ENCODE data around the gene POLR1D. TPM values are rescaled to one million over a fixed set of nuclear protein-coding genes. Genes with fewer than 3 reads are reported as not detected.
A peak's percentile ranks its signal among the peaks of the same experiment; 100 is the strongest.

Gene POLR1D
- polyA plus RNA-seq, 3 donors = 136 to 155 (median 148) TPM

DNA sequence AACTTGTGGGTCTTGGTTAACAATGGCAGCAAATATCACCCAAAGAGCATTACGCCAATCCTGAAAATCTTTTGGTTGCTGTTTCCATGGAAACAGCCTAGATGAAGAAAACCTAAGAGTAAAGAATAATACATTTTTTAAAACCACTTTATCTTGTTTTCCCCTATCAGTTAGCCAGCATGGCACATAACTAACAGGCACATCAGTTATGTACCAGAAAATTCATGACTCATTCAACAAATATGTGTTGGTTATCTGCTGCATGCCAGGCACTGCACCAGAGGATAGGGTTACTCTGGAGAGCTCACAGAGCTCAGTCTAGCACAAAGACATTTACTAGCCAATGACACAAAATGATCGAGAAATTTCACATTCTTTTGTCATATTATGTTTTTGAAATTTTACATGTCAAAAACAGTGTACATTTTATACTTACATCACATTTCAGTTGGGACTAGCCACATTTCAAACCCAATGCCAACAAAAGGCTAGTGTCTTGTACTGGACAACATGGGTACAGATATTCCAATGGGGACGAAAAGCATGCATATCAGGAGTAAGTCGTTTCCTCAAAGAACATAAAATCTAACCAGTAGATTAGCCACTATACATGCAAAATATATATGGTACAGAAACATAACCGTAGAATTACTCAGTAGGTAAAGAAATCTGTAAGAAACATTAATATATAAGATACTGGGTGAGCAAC is 21.7 kb upstream of the POLR1D start:
- DNase-seq (ENCODE audit: extremely low read depth in 1 of 11, low read depth in 9 of 11, low spot score in 4 of 11) = no peak

DNA sequence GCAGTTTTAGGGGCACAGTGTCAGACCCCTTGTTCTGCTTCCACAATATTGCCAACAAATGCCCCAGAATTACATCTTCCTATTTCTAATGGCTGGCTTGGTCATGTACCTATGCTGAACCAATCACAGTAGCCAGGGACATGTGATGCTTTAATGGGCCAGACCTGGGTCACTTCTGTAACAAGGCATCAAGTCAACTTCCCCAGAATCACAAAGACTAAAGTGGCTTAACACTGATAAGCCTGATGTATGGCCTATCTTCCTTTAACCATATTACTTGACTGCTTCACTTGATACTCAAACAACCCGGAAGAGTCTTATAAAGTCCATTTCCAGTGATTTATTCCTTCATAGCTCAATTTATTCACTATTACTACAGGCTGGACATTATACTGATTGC is 21.0 kb upstream of the POLR1D start:
- no peak for DNase-seq (ENCODE audit: extremely low read depth in 1 of 11, low read depth in 9 of 11, low spot score in 4 of 11)

DNA sequence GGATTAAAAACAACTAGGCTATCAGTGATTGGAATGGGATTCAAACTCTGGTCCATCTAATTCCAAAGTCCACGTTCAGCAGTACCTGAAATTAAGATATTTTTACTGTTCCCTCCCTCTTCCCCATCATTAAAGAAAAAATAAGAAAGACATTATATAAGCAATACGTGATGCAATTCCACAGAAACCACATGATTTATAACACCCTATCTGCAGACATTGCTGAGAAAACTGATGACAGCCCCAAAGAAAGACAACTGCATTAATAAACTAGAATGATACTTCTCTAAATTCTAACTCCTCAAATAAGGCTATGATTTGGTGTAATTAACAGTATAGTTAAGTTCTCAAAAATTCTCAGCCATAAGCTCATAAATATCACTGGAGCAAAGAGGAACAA is 20.5 kb upstream of the POLR1D start:
- DNase-seq (ENCODE audit: extremely low read depth in 1 of 11, low read depth in 9 of 11, low spot score in 4 of 11) = no peak

DNA sequence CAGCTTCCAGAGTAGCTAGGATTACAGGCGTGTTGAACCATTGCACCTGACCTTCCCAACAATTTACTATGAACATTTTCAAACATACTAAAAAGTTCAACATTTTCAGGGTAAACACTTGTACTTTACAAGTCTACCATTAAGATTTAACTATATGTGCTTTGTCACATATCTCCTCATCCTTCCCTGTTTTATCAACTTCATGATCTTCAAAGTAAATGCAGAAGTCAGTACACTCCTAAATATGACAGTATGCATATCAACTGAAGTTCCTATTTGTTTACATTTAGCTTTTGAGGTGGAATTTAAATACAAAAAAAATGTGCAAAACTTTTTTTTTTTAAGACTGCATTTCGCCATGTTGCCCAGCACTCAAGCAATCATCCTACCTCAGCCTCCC is 19.9 kb upstream of the POLR1D start:
- no peak for DNase-seq (ENCODE audit: extremely low read depth in 1 of 11, low read depth in 9 of 11, low spot score in 4 of 11)

DNA sequence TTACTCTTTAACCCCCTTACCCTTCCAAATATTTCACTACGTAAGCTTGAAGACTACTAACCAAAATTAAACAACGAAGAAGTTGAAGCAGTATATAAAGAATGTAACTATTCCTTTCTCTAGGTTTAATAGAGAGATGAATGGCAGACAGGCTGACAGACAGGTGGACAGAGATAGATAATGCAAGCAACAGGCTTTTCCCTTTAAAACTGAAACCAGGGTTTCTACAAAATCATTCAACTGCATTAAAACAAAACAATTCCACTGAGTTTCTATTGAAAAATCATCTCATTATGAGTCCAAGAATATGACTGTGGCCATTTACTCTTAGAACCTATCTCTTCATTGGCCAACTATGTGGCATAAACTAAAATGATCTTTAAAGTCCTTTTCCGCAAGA is 16.6 kb upstream of the POLR1D start:
- no peak for DNase-seq (ENCODE audit: extremely low read depth in 1 of 11, low read depth in 9 of 11, low spot score in 4 of 11)

DNA sequence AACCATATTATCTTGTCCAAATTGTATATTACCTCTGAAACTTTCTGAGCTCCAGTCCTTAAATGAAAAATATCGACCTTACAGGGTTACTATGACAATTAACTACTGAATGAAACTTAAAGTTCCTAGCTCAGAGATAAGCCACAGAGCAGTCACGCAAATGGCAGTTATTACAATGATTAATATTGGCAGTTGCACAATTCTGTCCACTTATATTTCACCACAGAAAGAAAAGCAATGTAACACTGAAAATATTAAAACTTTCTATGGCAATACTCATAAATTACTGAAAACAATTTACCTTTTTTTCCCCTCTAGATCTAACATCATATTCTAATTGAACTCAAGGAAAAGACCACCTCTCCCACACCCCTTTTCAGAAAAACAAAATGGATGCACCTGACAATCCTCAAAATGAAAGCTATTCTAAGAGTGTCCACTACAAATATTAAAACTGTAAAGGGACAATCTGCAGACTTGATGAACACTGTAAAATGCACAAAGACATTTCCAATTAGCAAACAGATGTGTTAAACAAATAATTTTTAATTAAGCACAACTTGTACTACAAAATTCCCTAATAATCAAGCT is 16.0 kb upstream of the POLR1D start:
- no peak for DNase-seq (ENCODE audit: extremely low read depth in 1 of 11, low read depth in 9 of 11, low spot score in 4 of 11)

DNA sequence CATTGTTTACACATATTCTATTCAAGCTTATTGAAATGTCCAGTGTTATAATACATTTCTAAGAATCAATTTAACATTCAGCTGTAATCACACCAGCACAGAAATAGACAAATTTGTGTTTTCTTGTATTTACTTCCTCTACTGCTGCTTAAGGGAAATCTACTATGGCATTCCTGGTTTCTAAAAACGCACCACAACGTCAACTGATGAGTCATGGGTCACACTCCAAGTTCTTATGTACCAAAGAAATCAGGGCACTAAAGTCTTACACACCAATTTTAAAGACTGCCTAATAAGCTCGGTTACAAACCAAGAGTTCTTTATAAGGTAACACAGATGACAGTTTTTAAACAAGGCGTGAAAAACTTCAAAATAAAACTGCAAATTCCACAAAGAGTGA is 14.6 kb upstream of the POLR1D start:
- peak in 1 of 11 donors; percentile 1 for DNase-seq (ENCODE audit: extremely low read depth in 1 of 11, low read depth in 9 of 11, low spot score in 4 of 11)

DNA sequence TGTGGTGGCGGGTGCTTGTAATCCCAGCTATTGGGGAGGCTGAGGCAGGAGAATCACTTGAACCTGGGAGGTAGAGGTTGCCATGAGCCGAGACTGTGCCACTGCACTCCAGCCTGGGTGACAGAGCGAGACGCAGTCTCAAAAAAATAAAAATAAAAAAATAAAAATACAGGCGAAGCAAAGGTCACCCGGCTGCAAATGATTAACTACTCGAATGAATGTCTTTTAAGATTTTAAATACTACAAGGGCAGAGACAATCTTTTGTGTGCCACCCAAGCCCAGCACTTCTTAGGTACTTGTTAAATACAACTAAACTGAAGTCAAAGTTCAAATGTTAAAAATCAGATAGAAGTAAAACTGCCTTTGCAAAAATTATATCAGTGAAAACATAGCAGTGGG is 8.1 kb upstream of the POLR1D start:
- DNase-seq (ENCODE audit: extremely low read depth in 1 of 11, low read depth in 9 of 11, low spot score in 4 of 11) = no peak

DNA sequence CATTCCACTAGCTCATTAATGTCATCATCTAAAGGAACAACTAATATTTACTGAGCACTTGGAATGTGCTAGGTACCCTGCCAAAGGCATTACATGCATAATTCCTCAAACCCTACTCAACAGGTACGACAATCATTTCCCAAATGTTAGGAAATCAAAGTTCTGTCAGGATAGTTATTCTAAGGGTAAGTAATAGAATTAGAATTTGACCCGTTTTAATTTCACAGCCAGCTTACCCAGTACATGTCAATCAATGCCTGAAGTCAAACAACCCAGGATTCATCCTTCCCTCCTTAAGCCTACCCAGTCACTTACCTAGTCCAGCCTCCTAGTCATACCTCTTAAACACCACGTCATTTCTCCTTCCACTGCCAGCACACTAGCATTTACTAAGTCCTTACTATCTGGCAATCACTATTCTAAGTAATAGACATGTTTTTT is 3.8 kb upstream of the POLR1D start:
- DNase-seq (ENCODE audit: extremely low read depth in 1 of 11, low read depth in 9 of 11, low spot score in 4 of 11) = no peak

DNA sequence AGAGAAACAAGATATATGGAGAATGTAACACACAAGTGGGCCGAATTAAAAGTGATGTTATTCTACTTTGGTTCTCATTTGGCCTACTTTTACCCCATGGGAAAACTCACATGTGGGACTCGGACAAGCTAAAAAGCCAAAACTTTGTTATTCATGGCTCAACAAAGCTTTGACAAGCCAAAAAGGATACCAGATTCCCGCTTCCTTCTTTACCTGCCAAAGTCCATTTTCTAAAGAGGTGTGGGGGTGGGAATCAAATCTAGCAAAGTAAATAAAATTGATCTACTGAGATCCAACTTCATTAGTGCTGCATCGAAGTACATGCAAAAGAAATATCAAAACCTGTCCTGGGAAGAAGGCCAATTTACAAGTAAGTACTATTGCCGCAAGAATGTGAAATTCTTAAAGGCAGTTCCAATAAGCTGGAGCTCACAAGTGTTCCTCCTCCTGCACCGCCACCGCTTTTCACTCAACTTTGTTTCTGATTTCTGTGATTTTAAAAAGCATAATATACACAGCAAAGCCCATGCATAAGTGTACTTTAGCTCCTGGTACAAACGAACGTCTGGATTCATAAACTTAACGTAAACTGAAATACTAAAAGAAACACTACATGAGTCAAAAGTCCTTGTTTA is 2.5 kb upstream of the POLR1D start:
- DNase-seq (ENCODE audit: extremely low read depth in 1 of 11, low read depth in 9 of 11, low spot score in 4 of 11) = peak in 1 of 11 donors; percentile 5

DNA sequence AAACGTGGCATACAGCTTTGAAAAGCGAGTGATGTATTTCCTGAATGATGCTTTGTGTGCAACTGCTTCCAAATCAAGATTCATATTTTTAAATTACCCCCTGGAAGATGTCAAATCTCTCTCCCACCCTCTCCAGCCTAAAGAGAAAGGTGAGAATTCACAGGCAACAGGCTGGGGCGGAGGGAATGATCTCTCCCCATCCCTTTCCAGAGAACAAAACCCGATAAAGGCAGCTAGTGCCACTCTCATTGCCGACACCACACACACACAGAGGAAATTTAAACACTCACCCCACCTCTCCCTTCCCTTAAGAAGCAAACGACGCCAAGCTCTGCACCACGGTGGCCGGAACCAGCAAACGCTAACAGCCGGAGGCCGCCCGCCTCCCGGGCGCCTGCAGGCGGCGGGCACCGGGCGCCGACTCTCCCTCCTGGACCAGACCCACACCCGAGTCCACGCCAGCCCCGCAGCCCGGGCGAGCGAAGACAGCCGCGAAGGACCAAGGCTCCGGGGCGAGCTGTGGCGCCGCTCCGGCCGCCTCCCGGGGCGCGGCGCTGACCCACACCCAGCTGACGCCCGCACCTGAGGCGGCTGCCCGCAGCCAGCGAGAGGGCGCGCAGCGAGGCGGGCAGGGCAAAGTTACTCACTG is 1.8 kb upstream of the POLR1D start:
- DNase-seq (ENCODE audit: extremely low read depth in 1 of 11, low read depth in 9 of 11, low spot score in 4 of 11) = peak in 4 of 11 donors; percentile 23 to 33 (median 28)

DNA sequence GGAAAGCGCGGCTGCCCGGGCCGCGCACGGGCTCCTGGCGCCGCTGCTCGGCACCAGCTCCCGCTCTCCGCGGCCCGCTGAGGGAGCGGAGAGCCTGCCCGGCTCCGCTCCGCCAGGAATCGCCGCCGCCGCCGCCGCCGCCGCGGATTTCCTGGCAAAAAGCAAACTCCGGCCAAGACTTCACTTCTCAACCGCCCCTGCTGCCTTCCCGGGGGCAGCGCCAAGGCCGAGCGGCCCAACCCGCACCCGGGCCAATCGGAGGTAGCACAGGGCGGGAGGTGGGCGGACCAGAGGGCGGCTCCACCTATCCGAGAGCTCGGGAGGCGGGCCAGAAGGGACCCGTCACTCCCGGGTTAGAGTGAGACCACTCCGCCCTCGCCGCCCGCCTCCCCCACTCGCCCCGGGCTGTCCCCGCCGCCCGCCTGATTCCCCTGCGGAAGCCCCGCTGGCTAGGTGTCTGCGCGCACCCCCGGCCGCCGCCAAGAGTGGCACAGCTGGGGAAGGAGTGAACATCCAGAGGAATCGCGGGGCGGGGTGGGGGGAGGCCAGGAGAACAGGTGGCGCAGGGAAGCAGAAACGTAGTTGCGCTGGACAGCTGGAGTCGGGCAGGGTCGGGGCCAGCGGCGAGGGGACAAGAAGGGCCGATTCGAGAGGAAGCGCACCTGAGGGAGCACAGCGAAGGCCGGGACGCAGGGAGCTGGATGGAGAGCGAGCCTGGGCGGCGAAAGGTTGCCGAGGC is 1.1 kb upstream of the POLR1D start, which contains the start of gene LNX2:
Gene LNX2, minus strand, starts transcription at position 153 of the 739 bp plus-strand sequence. CDS start 38,826 bp downstream, outside the sequence.
- DNase-seq (ENCODE audit: extremely low read depth in 1 of 11, low read depth in 9 of 11, low spot score in 4 of 11) = peak; percentile 86 to 97 (median 95)

DNA sequence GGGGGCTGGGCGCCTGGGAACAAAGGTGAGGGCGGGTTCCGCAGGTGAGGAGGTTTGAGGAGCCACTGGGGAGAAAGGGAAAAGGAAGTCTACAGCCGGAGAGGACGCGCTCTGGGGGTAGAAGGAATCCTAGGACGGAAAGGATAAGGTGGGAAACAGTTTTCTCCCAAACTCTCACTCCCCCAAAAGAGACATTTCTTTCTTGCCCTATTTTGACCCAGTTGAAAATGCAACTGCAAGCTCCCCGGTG is 651 bp upstream of the POLR1D start:
- peak in 5 of 11 donors; percentile 27 to 59 (median 42) for DNase-seq (ENCODE audit: extremely low read depth in 1 of 11, low read depth in 9 of 11, low spot score in 4 of 11)

DNA sequence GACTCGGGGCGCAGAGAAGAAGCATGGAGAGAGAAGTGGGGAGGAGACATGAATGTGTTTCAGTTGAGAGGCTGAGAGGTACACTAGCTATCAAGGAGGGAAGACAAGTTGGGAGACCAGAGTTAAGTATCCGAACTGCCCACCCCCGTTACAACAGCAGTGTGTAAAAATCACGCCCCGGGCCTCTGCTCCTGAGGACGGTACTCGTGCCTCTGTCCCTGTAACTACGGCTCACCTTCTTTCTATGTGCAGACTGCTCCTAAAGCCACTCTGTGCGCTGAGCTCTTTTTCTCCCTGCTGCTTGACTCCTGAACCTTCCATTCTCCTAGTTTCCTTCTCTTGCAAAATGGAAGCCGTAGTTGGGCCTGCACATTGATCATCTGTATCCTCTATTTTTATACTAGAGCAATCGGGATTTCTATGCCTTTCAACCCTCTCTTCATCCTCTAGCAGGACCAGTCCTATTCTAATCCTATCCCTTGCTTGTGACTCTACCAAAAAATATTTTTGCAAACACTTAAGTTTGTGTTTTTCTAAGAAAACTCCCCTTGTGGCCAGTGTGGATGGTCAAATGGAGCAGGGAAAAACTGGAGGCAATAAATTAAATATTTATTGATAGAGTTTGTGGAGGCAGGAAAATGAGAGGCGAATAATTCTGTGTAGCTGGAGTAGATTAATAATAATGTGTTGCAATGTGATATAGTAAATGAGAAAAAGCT is 569 bp downstream of the POLR1D start:
- peak in 3 of 11 donors; percentile 15 to 47 (median 22) for DNase-seq (ENCODE audit: extremely low read depth in 1 of 11, low read depth in 9 of 11, low spot score in 4 of 11)

DNA sequence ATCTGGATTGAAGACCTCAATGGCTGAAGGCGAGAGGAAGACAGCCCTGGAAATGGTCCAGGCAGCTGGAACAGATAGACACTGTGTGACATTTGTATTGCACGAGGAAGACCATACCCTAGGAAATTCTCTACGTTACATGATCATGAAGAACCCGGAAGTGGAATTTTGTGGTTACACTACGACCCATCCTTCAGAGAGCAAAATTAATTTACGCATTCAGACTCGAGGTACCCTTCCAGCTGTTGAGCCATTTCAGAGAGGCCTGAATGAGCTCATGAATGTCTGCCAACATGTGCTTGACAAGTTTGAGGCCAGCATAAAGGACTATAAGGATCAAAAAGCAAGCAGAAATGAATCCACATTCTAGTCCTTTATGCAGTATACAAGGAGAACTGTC is 1.2 kb downstream of the POLR1D start:
- DNase-seq (ENCODE audit: extremely low read depth in 1 of 11, low read depth in 9 of 11, low spot score in 4 of 11) = no peak

DNA sequence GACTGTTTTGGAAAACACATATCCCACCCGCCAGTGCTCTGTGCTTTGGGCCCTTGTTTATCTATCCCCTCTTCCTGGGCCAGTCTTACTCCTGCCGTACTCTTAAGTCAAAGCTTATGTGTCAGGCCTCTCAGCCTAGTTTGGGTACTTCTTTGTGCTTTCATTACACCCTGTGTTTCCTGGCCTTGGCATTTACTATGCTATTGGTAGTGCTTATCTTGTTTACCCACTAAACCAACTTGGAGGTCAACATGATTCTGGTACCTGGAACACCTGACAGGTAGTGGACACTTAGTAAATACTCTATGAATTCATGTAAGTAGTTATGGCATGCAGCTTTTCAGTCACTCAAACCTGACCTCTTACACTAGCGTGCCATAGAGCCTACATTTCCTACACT is 2.4 kb downstream of the POLR1D start:
- DNase-seq (ENCODE audit: extremely low read depth in 1 of 11, low read depth in 9 of 11, low spot score in 4 of 11) = no peak

DNA sequence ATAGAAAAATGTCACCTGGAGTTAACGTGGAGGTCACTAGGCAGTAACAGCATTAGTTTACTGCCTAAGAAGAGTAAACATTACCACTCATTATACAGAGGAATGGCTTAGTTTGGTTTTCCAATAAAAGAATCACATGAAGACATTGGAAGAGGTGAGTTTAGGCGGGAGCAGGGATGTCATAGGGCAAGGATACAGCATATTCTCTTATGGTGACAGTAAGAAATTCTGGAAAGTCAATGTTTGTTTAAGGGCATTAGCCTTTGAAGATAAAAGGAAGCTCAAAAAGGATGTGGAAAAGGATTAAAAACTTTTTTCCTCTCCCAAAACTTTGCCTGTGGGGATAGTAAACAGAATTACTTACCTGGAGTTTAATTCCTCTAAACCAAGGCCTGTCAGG is 4.1 kb downstream of the POLR1D start:
- no peak for DNase-seq (ENCODE audit: extremely low read depth in 1 of 11, low read depth in 9 of 11, low spot score in 4 of 11)

DNA sequence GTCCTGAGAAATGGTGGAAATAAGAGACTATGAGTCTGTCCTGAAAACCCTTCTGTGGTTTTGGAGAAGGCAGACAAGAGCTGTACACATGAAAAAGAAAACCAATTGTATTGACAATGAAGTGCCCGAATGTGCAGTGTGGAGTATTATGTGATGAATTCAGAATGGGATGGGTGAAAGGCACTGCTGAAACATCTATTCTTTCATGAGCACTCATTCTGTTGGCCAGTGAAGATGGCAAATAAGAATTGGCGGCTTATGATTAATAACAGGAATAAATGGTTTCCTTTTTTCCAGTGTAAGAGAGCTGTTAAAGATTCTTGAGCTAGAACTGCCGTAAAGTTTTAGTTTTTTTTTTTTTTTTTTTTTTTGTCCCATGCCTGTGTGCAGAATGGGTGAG is 5.7 kb downstream of the POLR1D start:
- no peak for DNase-seq (ENCODE audit: extremely low read depth in 1 of 11, low read depth in 9 of 11, low spot score in 4 of 11)

DNA sequence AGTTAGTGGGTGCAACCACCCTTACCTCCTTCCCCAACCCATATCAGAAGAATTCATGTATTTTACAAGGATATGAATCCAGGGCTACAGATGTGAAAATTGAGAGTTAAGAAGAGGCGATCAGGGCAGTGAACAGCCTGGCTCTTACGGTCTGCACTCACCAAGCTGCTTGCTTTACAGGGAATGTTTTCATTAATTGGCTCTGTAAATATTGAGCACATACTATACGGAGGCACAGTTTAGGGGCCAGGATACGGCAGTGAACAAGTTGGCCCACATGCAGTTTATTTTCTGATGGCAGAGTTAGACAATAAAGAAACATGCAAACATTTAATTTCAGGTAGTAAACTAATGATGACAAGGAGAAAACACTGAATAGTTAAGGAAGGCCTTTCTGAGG is 6.4 kb downstream of the POLR1D start:
- DNase-seq (ENCODE audit: extremely low read depth in 1 of 11, low read depth in 9 of 11, low spot score in 4 of 11) = no peak

All from renal cortex interstitium (tissue), 11 donors.